Stimulated activated CD4-positive, alpha-beta T cell treated with anti-CD3 and anti-CD28 coated beads, Interleukin-1b, Interleukin-23, amount 100 ng/mL, for 48 hours (primary cell): ENCODE measurements around the gene PCDHGA12.

ENCODE experiments used
- DNase-seq: peaks from one replicate; pipeline ENCODE4 v3.0.0-alpha.2; 2020

Gene PCDHGA12

GRCh38 chr5:141441571-141442170 lies 11.4 kb downstream of the PCDHGA12 start:
- DNase-seq: no peak

DNA sequence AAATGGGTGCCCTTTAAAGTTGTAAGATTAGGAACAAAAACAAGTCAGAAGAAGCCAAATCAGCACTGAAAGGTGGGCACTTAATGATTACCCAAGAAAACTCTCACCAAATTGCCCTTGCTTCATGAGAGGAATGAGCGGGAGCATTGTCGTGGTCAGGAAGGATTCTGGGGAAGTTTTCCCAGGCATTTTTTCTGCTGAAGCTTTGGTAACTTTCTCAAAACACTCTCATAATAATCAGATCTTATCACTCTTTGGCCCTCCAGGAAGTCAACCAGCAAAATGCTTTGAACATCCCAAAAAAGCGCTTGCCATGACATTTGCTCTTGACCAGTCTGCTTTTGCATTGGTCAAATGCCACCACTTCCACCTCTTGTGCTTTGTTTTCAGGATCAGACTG lies 35.0 kb downstream of the PCDHGA12 start:
- no peak for DNase-seq

GRCh38 chr5:141475625-141476131 lies 45.4 kb downstream of the PCDHGA12 start, which contains the start of gene PCDHGC3:
Gene PCDHGC3 (plus strand): TSS chr5:141475966. CDS start chr5:141476117, 151 bp downstream.
- DNase-seq: peak; percentile 62

DNA sequence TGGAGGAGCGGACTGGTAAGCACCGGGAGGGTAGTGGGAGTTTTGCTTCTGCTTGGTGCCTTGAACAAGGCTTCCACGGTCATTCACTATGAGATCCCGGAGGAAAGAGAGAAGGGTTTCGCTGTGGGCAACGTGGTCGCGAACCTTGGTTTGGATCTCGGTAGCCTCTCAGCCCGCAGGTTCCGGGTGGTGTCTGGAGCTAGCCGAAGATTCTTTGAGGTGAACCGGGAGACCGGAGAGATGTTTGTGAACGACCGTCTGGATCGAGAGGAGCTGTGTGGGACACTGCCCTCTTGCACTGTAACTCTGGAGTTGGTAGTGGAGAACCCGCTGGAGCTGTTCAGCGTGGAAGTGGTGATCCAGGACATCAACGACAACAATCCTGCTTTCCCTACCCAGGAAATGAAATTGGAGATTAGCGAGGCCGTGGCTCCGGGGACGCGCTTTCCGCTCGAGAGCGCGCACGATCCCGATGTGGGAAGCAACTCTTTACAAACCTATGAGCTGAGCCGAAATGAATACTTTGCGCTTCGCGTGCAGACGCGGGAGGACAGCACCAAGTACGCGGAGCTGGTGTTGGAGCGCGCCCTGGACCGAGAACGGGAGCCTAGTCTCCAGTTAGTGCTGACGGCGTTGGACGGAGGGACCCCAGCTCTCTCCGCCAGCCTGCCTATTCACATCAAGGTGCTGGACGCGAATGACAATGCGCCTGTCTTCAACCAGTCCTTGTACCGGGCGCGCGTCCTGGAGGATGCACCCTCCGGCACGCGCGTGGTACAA lies 46.0 kb downstream of the PCDHGA12 start:
- DNase-seq: no peak

DNA sequence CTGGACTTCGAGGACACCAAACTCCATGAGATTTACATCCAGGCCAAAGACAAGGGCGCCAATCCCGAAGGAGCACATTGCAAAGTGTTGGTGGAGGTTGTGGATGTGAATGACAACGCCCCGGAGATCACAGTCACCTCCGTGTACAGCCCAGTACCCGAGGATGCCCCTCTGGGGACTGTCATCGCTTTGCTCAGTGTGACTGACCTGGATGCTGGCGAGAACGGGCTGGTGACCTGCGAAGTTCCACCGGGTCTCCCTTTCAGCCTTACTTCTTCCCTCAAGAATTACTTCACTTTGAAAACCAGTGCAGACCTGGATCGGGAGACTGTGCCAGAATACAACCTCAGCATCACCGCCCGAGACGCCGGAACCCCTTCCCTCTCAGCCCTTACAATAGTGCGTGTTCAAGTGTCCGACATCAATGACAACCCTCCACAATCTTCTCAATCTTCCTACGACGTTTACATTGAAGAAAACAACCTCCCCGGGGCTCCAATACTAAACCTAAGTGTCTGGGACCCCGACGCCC lies 46.8 kb downstream of the PCDHGA12 start:
- no peak for DNase-seq

DNA sequence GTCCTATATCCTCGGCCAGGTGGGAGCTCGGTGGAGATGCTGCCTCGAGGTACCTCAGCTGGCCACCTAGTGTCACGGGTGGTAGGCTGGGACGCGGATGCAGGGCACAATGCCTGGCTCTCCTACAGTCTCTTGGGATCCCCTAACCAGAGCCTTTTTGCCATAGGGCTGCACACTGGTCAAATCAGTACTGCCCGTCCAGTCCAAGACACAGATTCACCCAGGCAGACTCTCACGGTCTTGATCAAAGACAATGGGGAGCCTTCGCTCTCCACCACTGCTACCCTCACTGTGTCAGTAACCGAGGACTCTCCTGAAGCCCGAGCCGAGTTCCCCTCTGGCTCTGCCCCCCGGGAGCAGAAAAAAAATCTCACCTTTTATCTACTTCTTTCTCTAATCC lies 47.5 kb downstream of the PCDHGA12 start:
- DNase-seq: no peak

- no peak for DNase-seq
Measured at GRCh38 chr5:141478321-141478945, 48.1 kb downstream of the PCDHGA12 start.

DNA sequence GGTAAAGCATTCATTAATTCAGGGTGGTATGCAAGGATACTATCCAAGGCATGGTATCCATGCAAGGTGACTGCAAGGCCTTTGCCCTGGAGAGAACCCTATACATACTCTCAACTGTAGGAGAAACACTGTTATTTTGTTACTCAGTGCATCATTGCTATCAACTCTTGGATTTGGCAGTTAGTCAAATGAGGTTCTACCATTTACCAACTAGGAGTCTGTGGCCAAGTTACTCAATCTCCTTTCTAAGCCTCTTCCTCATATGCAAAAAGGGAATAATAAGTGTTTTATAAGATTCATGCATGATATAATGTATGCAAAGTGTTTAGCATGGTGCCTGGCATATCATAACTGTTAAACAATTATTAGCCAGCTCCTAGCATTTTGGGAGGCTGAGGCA lies 49.5 kb downstream of the PCDHGA12 start:
- DNase-seq: no peak
